RWPE1 (cell line): ENCODE measurements around the gene SVOPL.

Experiments used
- CTCF ChIA-PET: fragments of 350-600 bp; sonication (Branson Sonifier 250); formaldehyde crosslinking; extraction: SDS; loops from one replicate; lab custom pipeline; 2021; lab: Yijun Ruan, JAX
- POLR2A ChIA-PET: fragments of 400-600 bp; formaldehyde crosslinking; extraction: SDS; loops from one replicate; lab custom pipeline; 2020; ENCODE audit warnings: antibody characterized with exemption; ENCODE audit not compliant: low non-redundant PET; lab: Yijun Ruan, JAX
- DNase-seq: peaks from one replicate; pipeline ENCODE4 v3.0.0; 2012; ENCODE audit warnings: low spot score
- H3K27ac ChIP-seq: fragments of 450-650 bp; 2 replicates; pipeline ENCODE4 v1.5.1; 2017
- CTCF ChIP-seq: fragments of 450-650 bp; conservative IDR thresholded peaks from 2 replicates; pipeline ENCODE4 v1.5.1; 2017; ENCODE audit warnings: low read depth, mild to moderate bottlenecking

The SVOPL gene

DNA sequence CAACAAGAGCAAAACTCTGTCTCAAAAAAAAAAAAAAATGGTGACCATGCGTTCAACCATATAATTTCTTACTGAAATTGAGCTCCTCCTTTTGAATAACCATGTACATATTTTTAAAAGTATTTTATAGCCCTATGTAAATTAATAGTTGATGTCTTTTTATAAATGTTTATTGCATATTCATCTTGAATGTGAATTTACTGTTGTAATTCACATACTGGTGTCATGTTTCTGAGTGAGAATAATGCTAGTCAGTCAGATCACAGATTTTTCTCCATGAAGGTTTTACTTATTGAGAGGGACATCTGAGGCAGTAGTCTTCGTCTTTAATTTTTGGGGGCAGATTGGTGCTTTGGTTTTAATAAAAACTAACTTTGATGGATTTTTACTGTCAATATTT is 112.2 kb downstream of the SVOPL start:
- DNase-seq: no peak
- CTCF ChIA-PET: no interaction called here
- H3K27ac ChIP-seq: no peak overlapping the region
- TF ChIP-seq CTCF: no peak
- POLR2A ChIA-PET: no interaction called here

- no peak for DNase-seq
- H3K27ac ChIP-seq: no peak overlapping the region
- no peak for TF ChIP-seq CTCF
- ChIA-PET POLR2A (no interaction called here), CTCF (no interaction called here)
These were observed 113.7 kb downstream of the SVOPL start for GRCh38 chr7:138587485-138587884.

DNA sequence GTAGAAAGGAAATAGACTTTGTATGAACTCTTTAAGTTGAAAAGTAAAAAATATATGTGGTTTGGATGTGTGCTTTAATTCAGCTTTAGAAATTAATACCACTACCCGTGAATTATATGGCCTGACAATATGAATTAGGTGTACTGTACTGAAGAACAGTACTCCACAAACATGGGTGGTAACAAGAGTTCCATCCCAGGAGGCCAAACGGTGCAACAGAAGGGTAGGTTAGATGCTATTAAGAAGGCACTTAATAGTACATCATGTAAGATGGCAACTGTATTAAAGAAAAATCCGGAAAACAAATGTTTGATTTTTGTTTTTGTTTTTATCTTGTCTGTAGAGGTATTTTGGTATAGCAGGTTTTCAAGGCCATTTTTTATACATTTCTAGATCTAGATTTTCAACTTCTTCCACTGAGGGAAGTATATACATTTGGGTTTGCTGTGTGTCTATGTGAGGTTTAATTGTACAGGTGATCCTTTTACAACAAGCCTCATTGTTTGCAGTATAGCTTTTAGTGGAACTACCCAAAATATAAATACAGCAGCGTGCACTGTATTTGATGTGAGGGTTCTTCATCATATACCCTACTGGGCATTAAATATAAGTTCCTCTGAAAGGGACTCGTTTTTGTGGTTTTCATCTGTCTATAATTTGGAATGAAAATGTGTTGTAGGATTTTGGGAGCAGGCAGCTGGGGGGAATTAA is 115.7 kb downstream of the SVOPL start:
- DNase-seq: no peak
- no peak for TF ChIP-seq CTCF
- ChIA-PET CTCF (no interaction called here), POLR2A (no interaction called here)
- H3K27ac ChIP-seq: no peak overlapping the region

GRCh38 chr7:138584696-138585095 is 116.5 kb downstream of the SVOPL start:
- H3K27ac ChIP-seq: no peak overlapping the region
- CTCF ChIA-PET: no interaction called here
- no peak for DNase-seq
- TF ChIP-seq CTCF: no peak
- POLR2A ChIA-PET: no interaction called here

DNA sequence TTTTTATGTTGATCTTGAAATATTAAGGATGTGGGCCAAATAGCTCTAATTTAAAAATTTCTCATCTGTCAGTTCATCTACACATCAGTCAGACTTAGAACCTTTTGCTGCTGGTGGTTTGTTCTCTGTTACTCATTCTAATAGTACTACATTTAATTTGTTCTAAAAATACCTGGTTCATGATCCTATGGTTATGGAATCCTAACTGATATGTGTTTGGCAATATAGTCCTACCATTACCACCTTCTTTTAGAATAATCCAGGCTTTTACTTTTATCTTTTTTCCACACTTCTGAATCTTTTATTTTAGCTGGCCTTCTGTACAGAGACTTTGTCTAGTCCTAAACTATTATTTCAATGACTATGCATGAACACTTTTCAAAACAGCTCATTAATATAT is 116.9 kb downstream of the SVOPL start:
- no peak for DNase-seq
- CTCF ChIA-PET: no interaction called here
- H3K27ac ChIP-seq: no peak overlapping the region
- POLR2A ChIA-PET: no interaction called here
- TF ChIP-seq CTCF: no peak

- no peak overlapping the region for H3K27ac ChIP-seq
- no peak for TF ChIP-seq CTCF
- ChIA-PET POLR2A (no interaction called here), CTCF (no interaction called here)
- no peak for DNase-seq
These were observed 120.1 kb downstream of the SVOPL start for GRCh38 chr7:138581065-138581464.
